ENCODE results near the gene GNL1. TPM values are rescaled to one million over a fixed set of nuclear protein-coding genes. Genes with fewer than 3 reads are reported as not detected.
"Not testable (repeated sequence)": the region's sequence is repeated elsewhere in the genome, so short reads cannot be mapped to it uniquely, and the experiment has no call there.

GNL1 gene
- total RNA-seq, 2 experiments from 2014 or later, result 94.0 to 95.8 TPM

DNA sequence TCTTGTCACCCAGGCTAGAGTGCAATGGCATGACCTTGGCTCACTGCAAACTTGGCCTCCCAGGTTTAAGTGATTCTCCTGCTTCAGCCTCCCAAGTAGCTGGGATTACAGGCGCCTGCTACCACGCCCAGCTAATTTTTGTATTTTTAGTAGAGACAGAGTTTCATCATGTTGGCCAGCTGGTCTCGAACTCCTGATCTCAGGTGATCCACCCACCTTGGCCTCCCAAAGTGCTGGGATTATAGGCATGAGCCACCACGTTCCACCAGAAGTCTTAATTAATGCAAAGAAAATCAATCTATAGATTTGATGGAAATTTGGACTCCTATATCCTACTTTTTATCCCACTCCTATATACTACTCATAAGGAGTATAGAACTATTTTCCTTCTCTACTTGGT lies 61.2 kb downstream of the GNL1 start:
- H3K36me3 Mint-ChIP-seq, result peaks cover 44% of the 10 kb centered on the region
- intact Hi-C loops (cut with micrococcal nuclease); H3K4me3 Mint-ChIP-seq; H3K27me3 Mint-ChIP-seq; DNase-seq; H3K9me3 Mint-ChIP-seq: not testable (repeated sequence)
- POLR2A ChIA-PET, result interaction anchor here (3.1 to 6.1 kb wide), 2 partner anchors 34 to 37 kb away, joined by 22 to 50 read pairs; no protein-coding TSS in a partner anchor
- peak overlapping the region; percentile 99 for H3K27ac Mint-ChIP-seq
- CTCF ChIA-PET, result interaction anchor here (2.3 to 9.2 kb wide), 4 partner anchors 12 to 48 kb away, joined by 9 to 157 read pairs (median 23); no protein-coding TSS in a partner anchor
- H3K4me1 Mint-ChIP-seq (ENCODE audit: low read depth), result peaks cover 60% of the 10 kb centered on the region

DNA sequence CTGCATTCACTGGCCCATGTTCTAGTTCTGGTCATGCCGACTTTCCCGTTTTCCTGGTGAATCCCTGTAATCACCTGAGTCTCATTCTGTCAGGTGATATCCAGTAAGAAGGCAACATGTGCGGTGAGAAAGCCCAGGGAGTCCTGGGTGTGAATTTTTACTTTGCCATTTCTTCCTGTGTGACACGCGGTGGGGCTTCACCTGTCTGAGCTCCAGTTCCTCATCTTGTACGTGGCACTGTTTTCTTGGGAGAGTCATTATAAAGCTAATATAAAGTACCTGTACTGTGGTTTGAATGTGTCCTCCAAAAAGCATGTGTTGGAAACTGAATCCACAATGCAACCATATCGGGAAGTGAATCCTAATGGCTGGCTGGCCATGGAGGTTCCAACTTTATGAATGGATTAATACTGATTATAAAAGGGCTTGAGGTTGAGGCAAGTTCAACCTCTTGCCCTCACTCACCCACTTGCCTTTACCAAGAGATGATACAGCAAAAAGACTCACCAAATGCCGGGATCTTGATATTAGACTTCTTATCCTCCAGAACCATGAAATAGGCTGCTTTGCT lies 61.9 kb downstream of the GNL1 start:
- DNase-seq, result peak; percentile 53
- CTCF ChIA-PET, result interaction anchor here (0.9 to 9.2 kb wide), 13 partner anchors 8 to 236 kb away, joined by 3 to 157 read pairs (median 4); no protein-coding TSS in a partner anchor
- Mint-ChIP-seq H3K9me3 (no peaks in the 10 kb centered on the region), H3K27me3 (peaks cover under 1% of the 10 kb centered on the region), H3K4me3 (peak overlapping the region; percentile 99), H3K4me1 (ENCODE audit: low read depth) (peaks cover 61% of the 10 kb centered on the region), H3K36me3 (peaks cover 50% of the 10 kb centered on the region), H3K27ac (peak overlapping the region; percentile 99)
- POLR2A ChIA-PET, result interaction anchor here (0.6 to 6.1 kb wide), 12 partner anchors 16 to 120 kb away, joined by 3 to 50 read pairs (median 5); partner anchors contain the start of genes GNL1 and PRR3
- intact Hi-C loops (cut with micrococcal nuclease), result no loop called here

- Mint-ChIP-seq H3K4me3 (peak overlapping the region; percentile 99), H3K27me3 (peaks cover 2% of the 10 kb centered on the region), H3K4me1 (ENCODE audit: low read depth) (peaks cover 64% of the 10 kb centered on the region), H3K27ac (peak overlapping the region; percentile 99), H3K9me3 (no peaks in the 10 kb centered on the region), H3K36me3 (peaks cover 53% of the 10 kb centered on the region)
- ChIA-PET POLR2A (interaction anchor here (0.8 to 6.1 kb wide), 15 partner anchors 16 to 121 kb away, joined by 3 to 50 read pairs (median 5); partner anchors contain the start of genes GNL1 and PRR3), CTCF (interaction anchor here (0.9 to 9.2 kb wide), 15 partner anchors 9 to 237 kb away, joined by 3 to 157 read pairs (median 4); no protein-coding TSS in a partner anchor)
- intact Hi-C loops (cut with micrococcal nuclease), result no loop called here
- DNase-seq, result peak; percentile 65
These were observed 62.5 kb downstream of the GNL1 start for GRCh38 chr6:30493643-30494250.

- Mint-ChIP-seq H3K4me1 (ENCODE audit: low read depth) (peaks cover 61% of the 10 kb centered on the region), H3K36me3 (peaks cover 53% of the 10 kb centered on the region), H3K27me3 (peaks cover 2% of the 10 kb centered on the region), H3K9me3 (no peaks in the 10 kb centered on the region), H3K4me3 (peak overlapping the region; percentile 99), H3K27ac (peak overlapping the region; percentile 99)
- intact Hi-C loops (cut with micrococcal nuclease), result no loop called here
- POLR2A ChIA-PET, result interaction anchor here (0.6 to 6.1 kb wide), 19 partner anchors 9 to 252 kb away, joined by 3 to 50 read pairs (median 5); partner anchors contain the start of genes IER3 and MRPS18B
- DNase-seq, result peak; percentile 46
- CTCF ChIA-PET, result interaction anchor here (0.9 to 9.2 kb wide), 12 partner anchors 9 to 238 kb away, joined by 3 to 157 read pairs (median 5); no protein-coding TSS in a partner anchor
These were observed 64.0 kb downstream of the GNL1 start for GRCh38 chr6:30491991-30492952.

Small RNA genes lying within 50 kb of the gene (microRNA-seq; reads per million reads assigned to microRNA genes)
- 147 reads per million, percentile 70 among the genes with 10 or more reads in this experiment for gene MIR877 (ENCODE audit: borderline microRNAs expressed, borderline number of aligned reads, borderline replicate concordance)

Other genes with a start within 250 kb of the GNL1 start
- 10 to 100 TPM; 13.7 to 15.6 TPM for gene TRIM39, start 229.6 kb downstream of the GNL1 start, total RNA-seq
- gene RPP21, start 211.3 kb downstream of the GNL1 start, total RNA-seq, result 10 to 100 TPM; 34.6 to 38.3 TPM
- 100 to 1,000 TPM; 481 to 485 TPM for gene HLA-E, start 67.0 kb downstream of the GNL1 start, total RNA-seq
- 10 to 100 TPM; 22.4 to 22.6 TPM for gene PRR3, start 806 bp upstream of the GNL1 start, total RNA-seq
- gene ABCF1, start 15.0 kb upstream of the GNL1 start, total RNA-seq, result 10 to 100 TPM; 87.0 to 87.1 TPM
- 10 to 100 TPM; 64.5 to 67.4 TPM for gene PPP1R10, start 60.8 kb upstream of the GNL1 start, total RNA-seq
- 10 to 100 TPM; 90.9 to 95.3 TPM for gene MRPS18B, start 61.4 kb upstream of the GNL1 start, total RNA-seq
- 1 to 10 TPM; 7.6 to 8.7 TPM for gene ATAT1, start 70.4 kb upstream of the GNL1 start, total RNA-seq
- 10 to 100 TPM; 32.7 to 37.5 TPM for gene C6orf136, start 90.6 kb upstream of the GNL1 start, total RNA-seq
- gene DHX16, start 116.5 kb upstream of the GNL1 start, total RNA-seq, result 10 to 100 TPM; 33.1 to 35.3 TPM
- gene PPP1R18, start 130.2 kb upstream of the GNL1 start, total RNA-seq, result 100 to 1,000 TPM; 172 to 183 TPM
- gene NRM, start 134.5 kb upstream of the GNL1 start, total RNA-seq, result 10 to 100 TPM; 31.6 to 32.7 TPM
- gene MDC1, start 160.8 kb upstream of the GNL1 start, total RNA-seq, result 10 to 100 TPM; 79.5 to 88.7 TPM
- gene TUBB, start 163.9 kb upstream of the GNL1 start, total RNA-seq, result 1,000 to 10,000 TPM; 1,695 to 1,719 TPM
- gene FLOT1, start 186.2 kb upstream of the GNL1 start, total RNA-seq, result 100 to 1,000 TPM; 226 to 231 TPM
- 100 to 1,000 TPM; 167 to 171 TPM for gene IER3, start 188.1 kb upstream of the GNL1 start, total RNA-seq